Mesenchymal stem cell (in vitro differentiated cells and primary cell): Measurements from ENCODE around the gene NFE2L3.
"Not testable (repeated sequence)": the region's sequence is repeated elsewhere in the genome, so short reads cannot be mapped to it uniquely, and the experiment has no call there.

Experiments used
- DNase-seq: peaks from one replicate; pipeline ENCODE4 v3.0.0-alpha.2; 2013
- H2AFZ ChIP-seq: one replicate; pipeline ENCODE4 v1.6.1; 2013; ENCODE audit warnings: low read depth, mild to moderate bottlenecking, control low read depth, inconsistent platforms, low read length, moderate library complexity
- H2AK5ac ChIP-seq: 2 replicates; pipeline ENCODE4 v1.6.1; 2013; ENCODE audit warnings: low read length, moderate library complexity, mild to moderate bottlenecking, inconsistent platforms; ENCODE audit not compliant: severe bottlenecking
- H2BK120ac ChIP-seq: one replicate; pipeline ENCODE4 v1.6.1; 2013; ENCODE audit warnings: low read depth, mild to moderate bottlenecking, inconsistent platforms, low read length, moderate library complexity
- H2BK12ac ChIP-seq, 2 experiments: one replicate each; pipeline ENCODE4 v1.6.1; 2013; ENCODE audit warnings: inconsistent platforms in 2 of 2, low read length in 2 of 2, mild to moderate bottlenecking in 2 of 2, moderate library complexity in 2 of 2, control low read depth in 1 of 2
- H2BK15ac ChIP-seq: one replicate; pipeline ENCODE4 v1.6.1; 2013; ENCODE audit warnings: mild to moderate bottlenecking, low read depth, inconsistent platforms; ENCODE audit not compliant: poor library complexity, severe bottlenecking
- H2BK5ac ChIP-seq: 2 replicates; pipeline ENCODE4 v1.6.1; 2013; ENCODE audit warnings: low read depth, mild to moderate bottlenecking, low read length, control low read depth, inconsistent platforms; ENCODE audit not compliant: poor library complexity, severe bottlenecking
- H3K14ac ChIP-seq, 2 experiments: one replicate each; pipeline ENCODE4 v1.6.1; 2013; ENCODE audit warnings: inconsistent platforms in 2 of 2, low read length in 2 of 2, control low read depth in 1 of 2, mild to moderate bottlenecking in 1 of 2, moderate library complexity in 1 of 2
- H3K18ac ChIP-seq, 2 experiments: one replicate each; pipeline ENCODE4 v1.6.1; 2013; ENCODE audit warnings: inconsistent platforms in 2 of 2, low read length in 2 of 2, control low read depth in 1 of 2, low read depth in 1 of 2, mild to moderate bottlenecking in 1 of 2
- H3K23ac ChIP-seq, 2 experiments: one replicate each; pipeline ENCODE4 v1.6.1; 2013; ENCODE audit warnings: inconsistent platforms in 2 of 2, low read length in 2 of 2, mild to moderate bottlenecking in 2 of 2, moderate library complexity in 2 of 2, control low read depth in 1 of 2
- H3K27ac ChIP-seq: 2 replicates; pipeline ENCODE4 v1.5.1; 2013; ENCODE audit warnings: mild to moderate bottlenecking, moderate library complexity, low read length, control low read depth, inconsistent platforms; ENCODE audit not compliant: poor library complexity, severe bottlenecking
- H3K27me3 ChIP-seq, 2 experiments: 2 replicates each; pipeline versions ENCODE4 v1.6.1 to v1.7.0; 2013; ENCODE audit warnings: low read length in 2 of 2, mild to moderate bottlenecking in 2 of 2, moderate library complexity in 2 of 2, control low read depth in 1 of 2, inconsistent platforms in 1 of 2; ENCODE audit not compliant: control insufficient read depth in 1 of 2, insufficient read depth in 1 of 2
- H3K36me3 ChIP-seq, 2 experiments: 2 replicates each; pipeline versions ENCODE4 v1.6.1 to v1.7.0; 2013; ENCODE audit warnings: low read length in 2 of 2, control low read depth in 1 of 2, inconsistent platforms in 1 of 2, low read depth in 1 of 2, mild to moderate bottlenecking in 1 of 2; ENCODE audit not compliant: insufficient read depth in 2 of 2, control insufficient read depth in 1 of 2
- H3K4ac ChIP-seq, 2 experiments: one replicate each; pipeline ENCODE4 v1.6.1; 2013; ENCODE audit warnings: inconsistent platforms in 2 of 2, low read length in 2 of 2, mild to moderate bottlenecking in 2 of 2, moderate library complexity in 2 of 2, control low read depth in 1 of 2, low read depth in 1 of 2
- H3K4me1 ChIP-seq: 2 replicates; pipeline ENCODE4 v1.6.1; 2013; ENCODE audit warnings: low read depth, low read length, control low read depth; ENCODE audit not compliant: control insufficient read depth, insufficient read depth
- H3K4me2 ChIP-seq: 2 replicates; pipeline ENCODE4 v1.6.1; 2013; ENCODE audit warnings: low read length, mild to moderate bottlenecking, inconsistent platforms; ENCODE audit not compliant: poor library complexity, severe bottlenecking
- H3K4me3 ChIP-seq, 2 experiments: 2 replicates each; pipeline versions ENCODE4 v1.5.1 to v1.7.0; 2013; ENCODE audit warnings: low read length in 2 of 2, mild to moderate bottlenecking in 2 of 2, control low read depth in 1 of 2, low read depth in 1 of 2; ENCODE audit not compliant: insufficient read depth in 1 of 2
- H3K79me1 ChIP-seq: replicated peaks from 2 replicates; pipeline ENCODE4 v1.6.1; 2013; ENCODE audit warnings: mild to moderate bottlenecking, control low read depth, low read length, inconsistent platforms; ENCODE audit not compliant: poor library complexity, severe bottlenecking
- H3K9ac ChIP-seq: 2 replicates; pipeline ENCODE4 v1.7.0; 2013; ENCODE audit warnings: mild to moderate bottlenecking, low read length, moderate library complexity
- H3K9me3 ChIP-seq: 2 replicates; pipeline ENCODE4 v1.7.0; 2013; ENCODE audit warnings: mild to moderate bottlenecking, low read length; ENCODE audit not compliant: control insufficient read depth
- H4K8ac ChIP-seq: one replicate; pipeline ENCODE4 v1.6.1; 2013; ENCODE audit warnings: inconsistent platforms, mild to moderate bottlenecking, low read length, moderate library complexity
- H4K91ac ChIP-seq: one replicate; pipeline ENCODE4 v1.6.1; 2013; ENCODE audit warnings: mild to moderate bottlenecking, low read length, inconsistent platforms
- WGBS: methylation state at CpG from one replicate; pipeline ENCODE4 v1.1.7; 2013; ENCODE audit warnings: mixed read lengths; 5-methylcytosine and 5-hydroxymethylcytosine counted together

NFE2L3 gene

DNA sequence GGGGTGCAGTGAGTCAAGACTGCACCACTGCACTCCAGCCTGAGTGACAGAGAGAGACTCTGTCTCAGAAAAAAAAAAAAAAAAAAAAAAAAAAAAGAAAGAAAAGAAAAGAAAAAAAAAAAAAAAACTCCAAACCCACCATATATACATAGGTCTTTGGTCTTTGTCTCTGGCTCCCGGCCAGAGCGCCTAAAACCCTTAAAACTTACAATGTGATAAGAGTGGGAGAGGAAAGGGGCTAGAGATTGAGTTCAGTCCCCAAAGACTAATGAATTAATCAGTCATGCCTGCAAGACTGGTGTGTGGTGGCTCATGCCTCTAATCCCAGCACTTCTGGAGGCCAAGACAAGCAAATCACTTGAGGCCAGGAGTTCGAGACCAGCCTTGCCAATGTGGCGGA, 6.8 kb upstream of the NFE2L3 start:
- H3K9ac ChIP-seq: no peak overlapping the region
- H2AK5ac ChIP-seq: no peak overlapping the region
- no peak overlapping the region for H4K8ac ChIP-seq
- H3K4me1 ChIP-seq: peaks cover 1% of the 10 kb centered on the region
- H2BK15ac ChIP-seq: no peak overlapping the region
- H2BK5ac ChIP-seq: no peak overlapping the region
- H3K79me1 ChIP-seq: no peaks in the 10 kb centered on the region
- no peak overlapping the region for H3K18ac ChIP-seq
- DNase-seq: no peak
- no peaks in the 10 kb centered on the region for H3K36me3 ChIP-seq
- no peak overlapping the region for H2AFZ ChIP-seq
- no peak overlapping the region for H4K91ac ChIP-seq
- H3K4me3 ChIP-seq: no peak overlapping the region
- WGBS: 100% methylated on average over 2 of the region's 4 CpGs
- H2BK12ac ChIP-seq: no peak overlapping the region
- no peak overlapping the region for H3K4me2 ChIP-seq
- no peaks in the 10 kb centered on the region for H3K9me3 ChIP-seq
- H3K27me3 ChIP-seq: peaks cover 0 to 8% of the 10 kb centered on the region in 2 experiments
- no peak overlapping the region for H3K27ac ChIP-seq
- H3K23ac ChIP-seq: no peak overlapping the region
- no peak overlapping the region for H3K14ac ChIP-seq
- no peak overlapping the region for H3K4ac ChIP-seq
- no peak overlapping the region for H2BK120ac ChIP-seq

DNA sequence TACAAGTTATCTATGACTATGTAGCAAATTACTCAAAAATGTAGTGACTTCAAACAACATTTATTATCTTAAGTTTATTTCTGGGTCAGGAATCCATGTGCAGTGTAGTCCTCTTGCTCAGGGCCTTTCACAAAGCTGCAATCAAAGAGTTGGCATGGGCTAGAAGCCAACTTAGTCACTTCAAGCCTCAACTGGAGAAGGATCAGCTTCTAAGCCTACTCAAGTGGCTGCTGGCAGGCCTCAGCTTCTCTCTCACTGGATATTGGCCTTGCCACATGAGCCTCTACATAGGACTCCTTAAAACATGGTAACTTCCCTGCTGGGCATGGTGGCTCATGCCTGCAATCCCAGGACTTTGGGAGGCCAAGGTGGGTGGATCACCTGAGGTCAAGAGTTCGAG, 5.0 kb upstream of the NFE2L3 start:
- Histone ChIP-seq H4K91ac (no peak overlapping the region), H3K23ac (no peak overlapping the region), H3K27ac (no peak overlapping the region), H3K14ac (no peak overlapping the region), H4K8ac (no peak overlapping the region), H3K4ac (no peak overlapping the region), H3K36me3 (no peaks in the 10 kb centered on the region), H3K4me3 (no peak overlapping the region), H2AK5ac (no peak overlapping the region), H3K79me1 (peaks cover 3% of the 10 kb centered on the region), H2AFZ (no peak overlapping the region), H3K4me1 (peaks cover 4% of the 10 kb centered on the region), H2BK5ac (no peak overlapping the region), H3K9ac (no peak overlapping the region), H2BK12ac (no peak overlapping the region), H3K18ac (no peak overlapping the region), H3K9me3 (peaks cover 4% of the 10 kb centered on the region), H3K4me2 (no peak overlapping the region), H2BK15ac (no peak overlapping the region), H3K27me3 (peaks cover 0 to 26% of the 10 kb centered on the region in 2 experiments), H2BK120ac (no peak overlapping the region)
- DNase-seq: no peak
- WGBS: 67% methylated on average over 1 of the region's 1 CpG

- H3K27ac ChIP-seq, H3K36me3 ChIP-seq, H3K79me1 ChIP-seq, H3K4me3 ChIP-seq, H3K4me1 ChIP-seq, H3K14ac ChIP-seq, DNase-seq, H2BK5ac ChIP-seq, H2BK15ac ChIP-seq, H2AFZ ChIP-seq, H3K9ac ChIP-seq, H2AK5ac ChIP-seq, H3K23ac ChIP-seq, H3K4me2 ChIP-seq, H4K91ac ChIP-seq, H3K18ac ChIP-seq, H3K4ac ChIP-seq, H2BK120ac ChIP-seq, H3K9me3 ChIP-seq, H4K8ac ChIP-seq, H2BK12ac ChIP-seq: not testable (repeated sequence)
- H3K27me3 ChIP-seq: peaks cover 0 to 27% of the 10 kb centered on the region in 2 experiments
- 96% methylated on average over 30 of the region's 43 CpGs for WGBS
These were observed 4.2 kb upstream of the NFE2L3 start for GRCh38 chr7:26147646-26148306.

DNA sequence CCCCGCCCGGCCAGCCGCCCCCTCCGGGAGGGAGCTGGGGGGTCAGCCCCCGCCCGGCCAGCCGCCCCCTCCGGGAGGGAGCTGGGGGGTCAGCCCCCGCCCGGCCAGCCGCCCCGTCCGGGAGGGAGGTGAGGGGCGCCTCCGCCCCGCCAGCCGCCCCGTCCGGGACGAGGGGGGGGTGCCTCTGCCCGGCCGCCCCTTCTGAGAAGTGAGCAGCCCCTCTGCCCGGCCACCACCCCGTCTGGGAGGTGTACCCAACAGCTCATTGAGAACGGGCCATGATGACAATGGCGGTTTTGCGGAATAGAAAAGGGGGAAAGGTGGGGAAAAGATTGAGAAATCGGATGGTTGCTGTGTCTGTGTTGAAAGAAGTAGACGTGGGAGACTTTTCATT, 3.7 kb upstream of the NFE2L3 start:
- peaks cover 0 to 32% of the 10 kb centered on the region in 2 experiments for H3K27me3 ChIP-seq
- not testable (repeated sequence) for H2BK5ac ChIP-seq, H3K4me1 ChIP-seq, H3K27ac ChIP-seq, DNase-seq, H4K91ac ChIP-seq, H2BK15ac ChIP-seq, H3K9ac ChIP-seq, H3K4me2 ChIP-seq, H3K4ac ChIP-seq, H3K79me1 ChIP-seq, H3K18ac ChIP-seq, H3K36me3 ChIP-seq, H4K8ac ChIP-seq, H2BK120ac ChIP-seq, H3K9me3 ChIP-seq, H3K4me3 ChIP-seq, H2AK5ac ChIP-seq, H3K23ac ChIP-seq, H3K14ac ChIP-seq, H2AFZ ChIP-seq, H2BK12ac ChIP-seq
- WGBS: 99% methylated on average over 25 of the region's 29 CpGs
